RWPE2 (cell line): Measurements from ENCODE around the gene SPO11.

Experiments used
- ATAC-seq: fragments of 200-7000 bp; cut with Tn5 transposase; 3 replicates; pipeline ENCODE4 v1.9.1; 2021; ENCODE audit warnings: low read depth
- DNase-seq: peaks from one replicate; pipeline ENCODE4 v3.0.0-alpha.2; 2020; ENCODE audit warnings: low spot score
- H3K27ac ChIP-seq: fragments of 450-650 bp; 2 replicates; pipeline ENCODE4 v1.5.1; 2017; ENCODE audit warnings: mild to moderate bottlenecking; ENCODE audit not compliant: poor library complexity, severe bottlenecking
- H3K27me3 ChIP-seq: fragments of 250-450 bp; sonication (Bioruptor Pico); 2 replicates; pipeline ENCODE4 v1.5.1; 2021; ENCODE audit warnings: mild to moderate bottlenecking, moderate library complexity; ENCODE audit not compliant: insufficient read depth, poor library complexity, severe bottlenecking
- H3K36me3 ChIP-seq: fragments of 250-450 bp; sonication (Bioruptor Pico); 2 replicates; pipeline ENCODE4 v1.5.1; 2020; ENCODE audit warnings: low read depth, mild to moderate bottlenecking, moderate library complexity
- H3K4me1 ChIP-seq: fragments of 250-450 bp; sonication (Bioruptor Pico); 2 replicates; pipeline ENCODE4 v1.5.1; 2021; ENCODE audit warnings: mild to moderate bottlenecking, moderate library complexity; ENCODE audit not compliant: insufficient read depth, poor library complexity, severe bottlenecking
- H3K4me3 ChIP-seq: fragments of 250-450 bp; sonication (Bioruptor Pico); 2 replicates; pipeline ENCODE4 v1.5.1; 2021; ENCODE audit warnings: mild to moderate bottlenecking, moderate library complexity; ENCODE audit not compliant: severe bottlenecking
- H3K9me3 ChIP-seq: fragments of 250-450 bp; sonication (Bioruptor Pico); 2 replicates; pipeline ENCODE4 v1.5.1; 2021; ENCODE audit warnings: mild to moderate bottlenecking, moderate library complexity; ENCODE audit not compliant: severe bottlenecking
- CTCF ChIP-seq: fragments of 450-650 bp; IDR thresholded peaks from one replicate; pipeline ENCODE4 v1.5.1; 2017; ENCODE audit warnings: mild to moderate bottlenecking, moderate library complexity; ENCODE audit not compliant: poor library complexity, severe bottlenecking

The SPO11 gene

GRCh38 chr20:57370316-57370715 lies 40.7 kb downstream of the SPO11 start:
- TF ChIP-seq CTCF, result no peak
- Histone ChIP-seq H3K4me3 (no peak overlapping the region), H3K36me3 (peaks cover 99% of the 10 kb centered on the region), H3K27me3 (no peaks in the 10 kb centered on the region), H3K4me1 (no peaks in the 10 kb centered on the region), H3K27ac (no peak overlapping the region), H3K9me3 (no peaks in the 10 kb centered on the region)
- peak; percentile 74 for DNase-seq
- ATAC-seq, result no peak

- Histone ChIP-seq H3K4me3 (no peak overlapping the region), H3K36me3 (peaks cover 99% of the 10 kb centered on the region), H3K27me3 (no peaks in the 10 kb centered on the region), H3K27ac (no peak overlapping the region), H3K9me3 (no peaks in the 10 kb centered on the region), H3K4me1 (no peaks in the 10 kb centered on the region)
- ATAC-seq (no peak), DNase-seq (no peak)
- no peak for TF ChIP-seq CTCF
Measured at GRCh38 chr20:57371363-57371762, 41.8 kb downstream of the SPO11 start.

DNA sequence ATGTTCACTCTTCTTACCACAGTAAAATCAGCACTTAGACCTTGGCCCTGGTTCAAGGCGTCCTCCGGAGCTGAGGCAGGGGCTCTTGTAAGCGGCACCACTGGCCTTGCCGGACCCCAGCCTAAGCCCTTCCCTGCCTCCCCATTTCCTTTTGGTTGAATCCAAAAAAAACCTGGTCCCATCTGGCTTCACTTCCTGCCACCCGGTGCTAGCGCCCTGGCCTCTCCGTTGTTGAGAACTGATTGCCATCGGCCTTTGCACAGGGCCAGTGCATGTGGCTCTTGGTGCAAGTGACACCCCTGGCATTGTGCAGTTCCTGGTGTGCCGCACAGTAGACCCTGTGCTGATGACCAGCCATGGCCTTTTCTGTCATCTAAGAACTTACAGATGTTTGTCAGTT lies 42.6 kb downstream of the SPO11 start:
- no peak overlapping the region for H3K4me3 ChIP-seq
- H3K36me3 ChIP-seq, result peaks cover 99% of the 10 kb centered on the region
- ATAC-seq, result no peak
- no peak for TF ChIP-seq CTCF
- H3K27ac ChIP-seq, result no peak overlapping the region
- H3K4me1 ChIP-seq, result no peaks in the 10 kb centered on the region
- peak; percentile 71 for DNase-seq
- H3K9me3 ChIP-seq, result no peaks in the 10 kb centered on the region
- no peaks in the 10 kb centered on the region for H3K27me3 ChIP-seq

DNA sequence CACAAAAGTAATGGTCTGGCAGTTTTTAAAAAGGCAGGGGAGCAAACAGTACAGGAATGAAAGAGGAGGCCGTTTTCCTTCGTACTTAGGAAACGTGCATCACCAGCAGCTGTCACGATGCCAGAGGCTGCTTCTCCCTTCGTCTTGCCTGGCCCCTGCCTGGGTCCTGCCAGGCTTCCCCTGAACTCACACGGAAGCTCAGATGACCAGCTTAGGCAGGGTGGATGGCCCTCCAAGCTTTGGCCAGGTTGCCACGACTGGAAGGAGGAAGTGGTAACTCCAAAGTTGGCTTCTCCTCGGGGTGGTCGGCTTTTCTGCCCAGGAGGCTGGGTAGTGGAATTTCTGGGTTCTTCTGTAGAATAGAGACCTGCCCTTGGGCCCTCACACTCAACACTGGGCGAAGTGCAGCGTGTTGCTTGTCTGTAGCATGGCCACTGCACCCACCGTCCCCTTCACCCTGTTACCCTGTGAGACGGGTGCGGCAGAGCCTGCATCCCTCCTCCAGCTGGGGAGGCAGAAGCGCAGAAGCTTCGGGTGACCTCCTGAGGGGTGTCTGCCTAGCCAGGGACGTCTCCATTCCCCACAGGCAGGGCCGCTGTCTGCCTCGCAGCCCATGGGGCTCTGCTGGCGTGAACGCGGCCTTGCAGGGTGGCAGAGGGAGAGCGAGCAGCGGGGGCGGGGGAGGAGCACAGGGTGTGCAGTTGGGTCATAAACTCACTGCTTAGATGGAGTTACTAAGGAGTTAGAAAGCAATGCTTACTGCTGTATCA lies 43.2 kb downstream of the SPO11 start:
- ATAC-seq (peak; percentile 19; the same call in 1 of the 3 replicates), DNase-seq (peak; percentile 76)
- Histone ChIP-seq H3K27me3 (no peaks in the 10 kb centered on the region), H3K9me3 (no peaks in the 10 kb centered on the region), H3K36me3 (peaks cover 99% of the 10 kb centered on the region), H3K4me3 (no peak overlapping the region), H3K4me1 (no peaks in the 10 kb centered on the region), H3K27ac (no peak overlapping the region)
- TF ChIP-seq CTCF, result no peak

DNA sequence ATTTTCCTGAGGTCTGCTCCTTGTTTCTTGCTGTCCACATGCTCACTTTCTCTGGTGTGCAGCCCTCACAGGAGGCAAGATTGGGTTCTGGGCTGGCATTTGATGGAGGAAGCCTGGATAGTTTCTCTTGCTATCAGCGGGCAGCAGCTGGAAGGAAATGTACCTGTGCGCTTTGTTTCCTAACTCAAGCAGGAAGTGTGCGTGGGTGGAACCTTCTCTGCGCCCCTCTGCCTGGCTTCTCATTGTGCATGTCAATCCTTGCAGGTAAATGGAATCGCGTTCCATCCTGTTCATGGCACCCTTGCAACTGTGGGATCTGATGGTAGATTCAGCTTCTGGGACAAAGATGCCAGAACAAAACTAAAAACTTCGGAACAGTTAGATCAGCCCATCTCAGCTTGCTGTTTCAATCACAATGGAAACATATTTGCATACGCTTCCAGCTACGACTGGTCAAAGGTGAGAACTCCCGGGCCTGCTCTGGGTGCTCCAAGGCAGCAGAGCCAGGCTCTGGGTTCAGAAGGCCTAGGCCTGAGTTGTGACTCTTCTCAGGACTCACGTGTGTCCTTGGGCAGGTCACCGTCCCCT lies 44.8 kb downstream of the SPO11 start:
- H3K9me3 ChIP-seq, result no peaks in the 10 kb centered on the region
- peaks cover 95% of the 10 kb centered on the region for H3K36me3 ChIP-seq

More for the DNA sequence above, 44.8 kb downstream of the SPO11 start:
- Histone ChIP-seq H3K4me3 (no peak overlapping the region), H3K27ac (no peak overlapping the region), H3K4me1 (no peaks in the 10 kb centered on the region), H3K27me3 (no peaks in the 10 kb centered on the region)
- ATAC-seq (no peak), DNase-seq (peak; percentile 54)
- TF ChIP-seq CTCF, result no peak
